Measurements from ENCODE around the gene HEXIM1. TPM values are rescaled to one million over a fixed set of nuclear protein-coding genes. Genes with fewer than 3 reads are reported as not detected.

HEXIM1 gene
- total and polyA plus RNA-seq, 9 donors: 8.6 to 28.0 (median 23.7) TPM

DNA sequence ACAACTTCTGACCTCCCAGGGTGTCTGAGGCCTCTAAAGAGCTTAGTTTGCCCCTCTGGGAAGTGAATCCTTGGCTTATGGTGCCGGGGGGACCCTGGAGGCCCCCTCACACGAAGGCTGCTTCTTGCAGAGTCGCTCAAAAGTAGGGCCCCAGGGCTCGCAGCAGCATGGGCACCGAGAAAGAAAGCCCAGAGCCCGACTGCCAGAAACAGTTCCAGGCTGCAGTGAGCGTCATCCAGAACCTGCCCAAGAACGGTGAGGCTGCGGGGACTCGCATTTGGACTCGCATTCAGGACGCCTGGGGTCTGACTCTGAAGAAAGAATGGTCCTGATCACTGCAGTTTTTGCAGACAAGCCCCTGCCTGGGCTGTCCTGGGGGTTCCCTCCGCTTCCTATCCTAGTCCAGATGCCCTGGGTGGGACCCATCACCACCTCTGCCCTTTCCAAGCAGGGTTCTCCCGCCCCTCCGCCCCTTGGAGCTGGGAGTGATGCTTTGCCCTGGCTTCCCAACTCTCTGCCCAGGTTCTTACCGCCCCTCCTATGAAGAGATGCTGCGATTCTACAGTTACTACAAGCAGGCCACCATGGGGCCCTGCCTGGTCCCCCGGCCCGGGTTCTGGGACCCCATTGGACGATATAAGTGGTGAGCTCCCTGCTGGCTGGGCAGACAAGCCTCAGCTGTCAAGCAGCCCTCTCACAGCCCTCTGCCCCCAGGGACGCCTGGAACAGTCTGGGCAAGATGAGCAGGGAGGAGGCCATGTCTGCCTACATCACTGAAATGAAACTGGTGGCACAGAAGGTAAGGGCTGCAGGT, 12.1 kb upstream of the HEXIM1 start:
- H3K4me3 ChIP-seq (ENCODE audit: low read length): peak overlapping the region; percentile 63
- WGBS (ENCODE audit: insufficient coverage): 56% methylated on average over 16 of the region's 21 CpGs
- peaks cover 2% of the 10 kb centered on the region for H3K36me3 ChIP-seq (ENCODE audit: control insufficient read depth, insufficient read depth, low read length)
- H3K27me3 ChIP-seq (ENCODE audit: control insufficient read depth, insufficient read depth, low read length): no peaks in the 10 kb centered on the region
- H3K27ac ChIP-seq (ENCODE audit: low read length): no peak overlapping the region
- peaks cover 30% of the 10 kb centered on the region for H3K4me1 ChIP-seq (ENCODE audit: control insufficient read depth, insufficient read depth, low read length)
- H3K9me3 ChIP-seq (replicated peaks; ENCODE audit: control insufficient read depth, low read depth, low read length): no peaks in the 10 kb centered on the region
- DNase-seq: no peak

- no peak overlapping the region for H3K27ac ChIP-seq (ENCODE audit: low read length)
- peaks cover 2% of the 10 kb centered on the region for H3K36me3 ChIP-seq (ENCODE audit: control insufficient read depth, insufficient read depth, low read length)
- H3K27me3 ChIP-seq (ENCODE audit: control insufficient read depth, insufficient read depth, low read length): no peaks in the 10 kb centered on the region
- WGBS (ENCODE audit: insufficient coverage): 90% methylated on average over 3 of the region's 12 CpGs
- H3K9me3 ChIP-seq (replicated peaks; ENCODE audit: control insufficient read depth, low read depth, low read length): no peaks in the 10 kb centered on the region
- no peak overlapping the region for H3K4me3 ChIP-seq (ENCODE audit: low read length)
- DNase-seq: no peak
- peaks cover 21% of the 10 kb centered on the region for H3K4me1 ChIP-seq (ENCODE audit: control insufficient read depth, insufficient read depth, low read length)
Measured at GRCh38 chr17:45136846-45137560, 11.3 kb upstream of the HEXIM1 start.

DNA sequence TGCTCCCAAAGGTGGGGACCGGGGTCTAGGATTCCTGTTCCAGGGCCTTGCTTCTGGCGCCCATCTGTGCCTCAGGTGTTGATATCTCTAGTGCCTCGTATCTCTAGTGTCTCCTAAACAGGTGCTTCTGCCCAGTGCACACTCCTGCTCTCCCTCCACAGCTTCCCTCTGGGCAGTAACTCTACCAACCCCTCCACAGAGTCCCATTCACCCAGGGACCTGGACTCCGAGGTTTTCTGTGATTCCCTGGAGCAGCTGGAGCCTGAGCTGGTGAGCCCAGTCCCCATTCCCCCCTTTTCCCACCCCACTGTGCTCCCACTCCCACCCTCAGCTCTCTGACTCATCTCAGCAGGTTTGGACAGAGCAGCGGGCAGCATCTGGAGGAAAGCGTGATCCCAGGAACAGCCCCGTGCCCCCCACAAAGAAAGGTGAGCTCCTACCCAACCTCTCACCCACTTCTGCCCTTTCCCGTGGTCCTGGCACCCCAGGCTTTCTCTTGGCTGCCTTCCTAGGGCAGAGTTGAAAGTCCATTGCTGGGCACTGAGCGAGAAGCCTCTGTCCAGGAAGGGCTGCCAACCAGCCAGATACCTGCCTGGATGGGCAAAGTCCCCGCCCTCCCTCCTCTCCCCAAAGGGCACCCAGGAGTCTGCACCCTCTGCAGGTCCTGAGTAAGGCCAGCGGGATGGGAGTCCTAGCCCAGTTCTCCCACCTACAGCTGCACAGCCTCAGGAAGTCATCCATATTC, 10.5 kb upstream of the HEXIM1 start:
- H3K4me1 ChIP-seq (ENCODE audit: control insufficient read depth, insufficient read depth, low read length): peaks cover 21% of the 10 kb centered on the region
- peaks cover 2% of the 10 kb centered on the region for H3K36me3 ChIP-seq (ENCODE audit: control insufficient read depth, insufficient read depth, low read length)
- WGBS (ENCODE audit: insufficient coverage): 76% methylated on average over 7 of the region's 11 CpGs

DNA sequence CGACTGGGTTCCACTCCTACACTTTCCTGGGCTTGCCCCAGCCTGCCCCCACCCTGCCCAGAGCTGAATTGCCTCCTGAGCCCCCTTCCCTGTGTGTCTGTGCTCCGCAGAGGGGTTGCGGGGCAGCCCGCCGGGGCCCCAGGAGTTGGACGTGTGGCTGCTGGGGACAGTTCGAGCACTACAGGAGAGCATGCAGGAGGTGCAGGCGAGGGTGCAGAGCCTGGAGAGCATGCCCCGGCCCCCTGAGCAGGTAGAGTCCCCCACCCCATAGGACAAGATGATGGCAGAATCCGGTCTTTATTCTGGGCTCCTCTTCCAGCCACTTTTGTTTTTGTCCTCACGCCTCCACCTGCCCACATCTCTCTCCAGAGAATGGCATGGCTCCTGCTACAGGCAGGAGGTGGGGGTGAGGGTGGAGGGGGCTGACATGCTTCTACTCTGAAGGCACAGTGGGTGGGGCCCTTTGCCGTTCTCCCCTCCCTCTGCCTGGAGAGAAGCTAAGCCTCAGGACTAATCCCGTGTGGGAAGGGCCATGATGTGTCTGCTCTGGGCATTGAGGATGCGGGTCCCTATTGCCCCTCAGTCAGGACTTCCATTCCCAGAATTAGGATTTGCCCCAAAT, 9.3 kb upstream of the HEXIM1 start:
- no peak for DNase-seq
- WGBS (ENCODE audit: insufficient coverage): 71% methylated on average over 8 of the region's 14 CpGs
- peaks cover 2% of the 10 kb centered on the region for H3K36me3 ChIP-seq (ENCODE audit: control insufficient read depth, insufficient read depth, low read length)
- H3K27me3 ChIP-seq (ENCODE audit: control insufficient read depth, insufficient read depth, low read length): no peaks in the 10 kb centered on the region
- no peaks in the 10 kb centered on the region for H3K9me3 ChIP-seq (replicated peaks; ENCODE audit: control insufficient read depth, low read depth, low read length)
- no peak overlapping the region for H3K27ac ChIP-seq (ENCODE audit: low read length)
- H3K4me1 ChIP-seq (ENCODE audit: control insufficient read depth, insufficient read depth, low read length): peaks cover 25% of the 10 kb centered on the region
- no peak overlapping the region for H3K4me3 ChIP-seq (ENCODE audit: low read length)

More for the DNA sequence above, 10.5 kb upstream of the HEXIM1 start:
- no peak for DNase-seq
- H3K27ac ChIP-seq (ENCODE audit: low read length): no peak overlapping the region
- no peaks in the 10 kb centered on the region for H3K27me3 ChIP-seq (ENCODE audit: control insufficient read depth, insufficient read depth, low read length)
- no peak overlapping the region for H3K4me3 ChIP-seq (ENCODE audit: low read length)
- H3K9me3 ChIP-seq (replicated peaks; ENCODE audit: control insufficient read depth, low read depth, low read length): no peaks in the 10 kb centered on the region

DNA sequence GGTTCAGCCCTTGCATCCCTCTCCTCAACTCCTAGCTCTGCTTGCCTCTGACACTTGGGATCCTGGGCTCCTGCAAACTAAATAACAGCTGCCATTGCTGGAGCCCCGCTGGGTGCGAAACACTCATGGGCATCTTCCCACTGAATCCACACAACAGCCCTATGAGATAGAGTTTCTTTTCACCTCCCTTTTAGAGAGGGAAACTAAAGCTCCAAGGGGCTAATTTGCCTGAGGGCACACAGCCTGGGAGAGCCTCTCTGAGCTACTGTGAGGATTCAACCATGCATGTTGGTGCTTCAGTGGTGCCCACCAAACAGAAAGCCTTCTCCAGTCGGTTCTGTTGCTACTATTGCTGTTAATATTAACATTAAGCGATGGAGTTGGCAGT, 8.7 kb upstream of the HEXIM1 start:
- no peak overlapping the region for H3K4me3 ChIP-seq (ENCODE audit: low read length)
- H3K27me3 ChIP-seq (ENCODE audit: control insufficient read depth, insufficient read depth, low read length): no peaks in the 10 kb centered on the region
- H3K36me3 ChIP-seq (ENCODE audit: control insufficient read depth, insufficient read depth, low read length): peaks cover 2% of the 10 kb centered on the region
- no peaks in the 10 kb centered on the region for H3K9me3 ChIP-seq (replicated peaks; ENCODE audit: control insufficient read depth, low read depth, low read length)
- no peak overlapping the region for H3K27ac ChIP-seq (ENCODE audit: low read length)
- no peak for DNase-seq
- peaks cover 29% of the 10 kb centered on the region for H3K4me1 ChIP-seq (ENCODE audit: control insufficient read depth, insufficient read depth, low read length)
- no CpG with 5 or more reads among the region's 4 CpGs for WGBS (ENCODE audit: insufficient coverage)

DNA sequence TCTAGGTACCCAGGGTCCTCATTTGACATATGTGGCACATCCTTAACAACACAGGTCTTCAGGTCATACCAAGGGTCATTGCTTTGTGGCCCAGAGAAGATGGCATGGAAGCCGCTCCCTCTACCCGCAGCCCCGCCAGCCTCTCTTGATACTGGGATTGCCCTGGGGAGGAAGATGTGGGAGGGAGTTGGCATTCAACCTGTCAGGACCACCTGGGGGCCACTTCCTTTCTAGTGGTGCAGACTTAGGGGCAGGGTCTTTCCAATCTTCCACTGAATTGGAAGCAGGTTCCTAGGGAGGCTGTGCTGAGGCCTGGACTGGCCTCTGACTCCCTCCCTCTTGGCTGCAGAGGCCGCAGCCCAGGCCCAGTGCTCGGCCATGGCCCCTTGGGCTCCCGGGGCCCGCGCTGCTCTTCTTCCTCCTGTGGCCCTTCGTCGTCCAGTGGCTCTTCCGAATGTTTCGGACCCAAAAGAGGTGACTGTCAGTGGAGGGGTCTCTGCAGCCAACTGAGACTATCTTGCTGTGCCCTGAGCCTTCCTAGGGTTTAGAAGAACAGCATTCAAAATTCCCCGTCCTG, 5.1 kb upstream of the HEXIM1 start:
- no peak for DNase-seq
- H3K4me3 ChIP-seq (ENCODE audit: low read length): no peak overlapping the region
- peak overlapping the region; percentile 90 for H3K27ac ChIP-seq (ENCODE audit: low read length)
- H3K9me3 ChIP-seq (replicated peaks; ENCODE audit: control insufficient read depth, low read depth, low read length): no peaks in the 10 kb centered on the region
- H3K36me3 ChIP-seq (ENCODE audit: control insufficient read depth, insufficient read depth, low read length): no peaks in the 10 kb centered on the region
- H3K27me3 ChIP-seq (ENCODE audit: control insufficient read depth, insufficient read depth, low read length): no peaks in the 10 kb centered on the region
- peaks cover 38% of the 10 kb centered on the region for H3K4me1 ChIP-seq (ENCODE audit: control insufficient read depth, insufficient read depth, low read length)
- 58% methylated on average over 12 of the region's 13 CpGs for WGBS (ENCODE audit: insufficient coverage)

- 6% methylated on average over 2 of the region's 21 CpGs for WGBS (ENCODE audit: insufficient coverage)
- DNase-seq: peak; percentile 95
- Histone ChIP-seq H3K4me3 (ENCODE audit: low read length) (peak overlapping the region; percentile 45), H3K27me3 (ENCODE audit: control insufficient read depth, insufficient read depth, low read length) (no peaks in the 10 kb centered on the region), H3K9me3 (replicated peaks; ENCODE audit: control insufficient read depth, low read depth, low read length) (no peaks in the 10 kb centered on the region), H3K27ac (ENCODE audit: low read length) (peak overlapping the region; percentile 90), H3K4me1 (ENCODE audit: control insufficient read depth, insufficient read depth, low read length) (peaks cover 38% of the 10 kb centered on the region), H3K36me3 (ENCODE audit: control insufficient read depth, insufficient read depth, low read length) (no peaks in the 10 kb centered on the region)
Measured at GRCh38 chr17:45143767-45144198, 4.5 kb upstream of the HEXIM1 start.

DNA sequence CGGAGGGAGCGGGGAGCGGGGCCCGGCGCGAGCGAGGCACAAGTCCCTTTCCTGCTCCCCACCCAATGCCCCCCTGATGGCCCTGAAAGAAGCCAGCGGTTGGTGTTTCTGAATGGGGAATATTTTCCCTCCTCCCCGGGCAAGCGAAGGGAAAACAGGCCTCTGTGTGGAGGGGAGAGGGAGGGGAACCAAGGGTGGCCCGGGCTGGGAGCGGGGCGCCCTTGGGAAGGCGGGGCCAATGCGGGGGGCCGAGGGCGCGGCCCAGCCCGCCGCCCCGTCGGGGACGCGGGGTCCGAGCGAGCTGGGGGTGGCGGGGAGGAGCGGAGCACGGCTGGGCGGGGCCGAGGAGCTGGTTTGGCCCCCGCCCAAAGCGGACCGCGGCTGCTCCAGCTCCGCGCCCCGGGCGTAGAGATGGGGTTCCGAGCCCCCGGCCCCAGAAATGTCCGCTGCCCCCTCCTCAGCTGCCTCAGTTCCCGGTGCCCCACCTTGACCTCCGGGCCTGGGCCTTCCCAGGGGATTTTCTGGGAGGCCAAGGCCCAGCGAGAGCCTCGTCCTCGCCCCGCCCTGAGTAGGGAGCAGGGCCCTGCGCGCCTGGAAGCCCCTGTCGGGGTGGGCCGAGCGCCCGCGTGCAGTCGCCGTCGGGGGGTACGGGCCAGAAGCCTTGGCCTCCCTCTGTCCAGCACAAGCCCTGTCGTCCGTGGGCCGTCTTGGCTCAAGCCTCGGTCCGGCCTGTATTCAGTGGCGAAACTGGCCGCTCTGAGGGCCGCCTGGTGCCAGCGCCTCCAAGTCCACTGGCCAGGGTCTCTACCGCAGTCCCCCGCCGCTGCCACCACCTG, 3.9 kb upstream of the HEXIM1 start:
- peak overlapping the region; percentile 90 for H3K27ac ChIP-seq (ENCODE audit: low read length)
- H3K4me1 ChIP-seq (ENCODE audit: control insufficient read depth, insufficient read depth, low read length): peaks cover 38% of the 10 kb centered on the region
- H3K4me3 ChIP-seq (ENCODE audit: low read length): peak overlapping the region; percentile 45
- WGBS (ENCODE audit: insufficient coverage): 10% methylated on average over 60 of the region's 71 CpGs
- no peaks in the 10 kb centered on the region for H3K9me3 ChIP-seq (replicated peaks; ENCODE audit: control insufficient read depth, low read depth, low read length)
- no peak for DNase-seq
- H3K27me3 ChIP-seq (ENCODE audit: control insufficient read depth, insufficient read depth, low read length): no peaks in the 10 kb centered on the region
- no peaks in the 10 kb centered on the region for H3K36me3 ChIP-seq (ENCODE audit: control insufficient read depth, insufficient read depth, low read length)

DNA sequence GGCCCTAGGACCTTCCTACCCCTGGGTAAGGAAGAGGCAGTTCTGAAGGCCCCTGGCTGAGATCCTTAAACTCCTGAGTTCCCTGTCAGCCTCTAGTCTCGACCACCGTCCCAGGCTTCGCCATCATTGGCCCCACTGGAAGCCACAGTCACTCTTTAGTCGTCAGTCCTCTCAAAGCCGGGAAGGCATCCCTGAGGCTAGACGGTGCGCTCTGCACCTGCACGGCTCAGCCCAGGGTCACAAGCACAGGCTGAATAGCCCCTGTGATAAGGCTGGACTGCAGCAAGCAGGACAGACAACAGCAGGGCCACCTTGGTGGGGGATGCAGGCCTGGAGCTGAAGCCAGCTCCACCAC, 3.3 kb upstream of the HEXIM1 start:
- H3K36me3 ChIP-seq (ENCODE audit: control insufficient read depth, insufficient read depth, low read length): no peaks in the 10 kb centered on the region
- H3K4me3 ChIP-seq (ENCODE audit: low read length): no peak overlapping the region
- no peaks in the 10 kb centered on the region for H3K9me3 ChIP-seq (replicated peaks; ENCODE audit: control insufficient read depth, low read depth, low read length)
- peaks cover 38% of the 10 kb centered on the region for H3K4me1 ChIP-seq (ENCODE audit: control insufficient read depth, insufficient read depth, low read length)
- no peaks in the 10 kb centered on the region for H3K27me3 ChIP-seq (ENCODE audit: control insufficient read depth, insufficient read depth, low read length)
- 66% methylated on average over 8 of the region's 8 CpGs for WGBS (ENCODE audit: insufficient coverage)
- H3K27ac ChIP-seq (ENCODE audit: low read length): peak overlapping the region; percentile 89
- DNase-seq: no peak
